ENCODE data around the gene PSMB10.
"Not testable (repeated sequence)": the region's sequence is repeated elsewhere in the genome, so short reads cannot be mapped to it uniquely, and the experiment has no call there.

The PSMB10 gene

DNA sequence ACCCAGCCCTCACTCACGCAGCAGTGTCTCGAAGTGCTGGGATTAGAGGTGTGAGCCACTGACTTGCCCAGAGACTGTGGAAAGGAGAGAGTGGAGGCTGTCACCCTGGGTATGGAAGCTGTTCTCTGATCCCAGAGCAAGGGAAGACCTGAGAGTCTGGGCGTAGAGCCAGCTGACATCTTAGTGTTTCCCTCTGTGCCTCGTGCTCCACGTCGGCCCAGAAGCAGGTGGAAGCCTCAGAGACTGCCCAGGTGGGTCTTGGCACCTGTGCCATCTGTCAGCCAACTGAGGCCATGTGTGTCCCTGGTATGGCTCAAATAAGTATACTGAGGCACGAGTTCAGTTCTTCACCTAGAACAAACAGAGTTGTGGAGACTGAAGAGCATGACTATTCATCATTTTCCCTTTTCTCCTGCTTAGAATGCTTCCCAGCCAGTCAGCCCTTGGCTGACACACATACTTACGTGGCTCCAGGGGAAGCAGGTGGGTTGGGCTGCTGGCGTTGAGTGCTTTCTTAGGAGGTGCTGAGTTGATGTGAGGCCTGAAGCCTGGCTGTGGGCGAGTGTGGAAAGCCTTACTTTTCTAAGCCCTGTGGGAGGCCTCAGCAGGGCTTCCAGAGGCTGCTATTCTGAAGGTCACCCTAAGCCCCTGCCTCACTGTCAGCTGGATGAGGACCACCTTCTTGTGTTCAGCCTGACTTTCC, 13.1 kb downstream of the PSMB10 start:
- no peaks in the 10 kb centered on the region for H3K27me3 ChIP-seq (ENCODE audit: control insufficient read depth, insufficient read depth, low read length)
- H3K36me3 ChIP-seq (ENCODE audit: control insufficient read depth, insufficient read depth, low read length): peaks cover 4% of the 10 kb centered on the region; the same call in 1 of the 2 replicates
- no peaks in the 10 kb centered on the region for H3K9me3 ChIP-seq (ENCODE audit: control insufficient read depth, insufficient read depth, low read length)
- no CpG with 5 or more reads among the region's 10 CpGs for WGBS (ENCODE audit: insufficient coverage, insufficient read length)
- H3K4me3 ChIP-seq (ENCODE audit: low read length): no peak overlapping the region
- DNase-seq (ENCODE audit: low read depth, low spot score): no peak
- no peaks in the 10 kb centered on the region; the same call in 1 of the 2 replicates for H3K4me1 ChIP-seq (ENCODE audit: control insufficient read depth, insufficient read depth, low read length)
- H3K27ac ChIP-seq (ENCODE audit: low read length): no peak overlapping the region

DNA sequence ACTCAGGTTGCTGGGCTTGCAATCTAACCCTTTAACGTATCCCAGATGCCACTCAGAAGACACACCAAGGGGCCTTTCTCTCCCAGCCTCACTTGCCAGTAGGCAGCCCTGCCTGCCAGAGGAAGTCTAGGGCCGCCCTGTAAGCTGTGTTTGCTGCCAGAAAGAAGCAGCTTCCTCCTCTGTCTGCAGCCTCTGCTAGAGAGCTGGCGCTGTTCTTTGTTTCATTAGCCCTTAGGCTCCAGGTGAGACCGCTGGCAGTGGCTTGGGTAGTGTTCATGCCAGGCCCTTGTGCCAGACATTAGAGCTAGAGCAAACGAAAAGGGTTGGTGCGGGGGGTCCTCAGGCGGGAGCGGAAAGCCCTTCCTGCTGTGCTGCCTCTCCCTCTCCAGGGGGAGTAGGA, 13.9 kb downstream of the PSMB10 start:
- Histone ChIP-seq H3K9me3 (ENCODE audit: control insufficient read depth, insufficient read depth, low read length) (no peaks in the 10 kb centered on the region), H3K4me3 (ENCODE audit: low read length) (no peak overlapping the region), H3K4me1 (ENCODE audit: control insufficient read depth, insufficient read depth, low read length) (no peaks in the 10 kb centered on the region; the same call in 1 of the 2 replicates), H3K36me3 (ENCODE audit: control insufficient read depth, insufficient read depth, low read length) (peaks cover 4% of the 10 kb centered on the region; the same call in 1 of the 2 replicates), H3K27me3 (ENCODE audit: control insufficient read depth, insufficient read depth, low read length) (no peaks in the 10 kb centered on the region), H3K27ac (ENCODE audit: low read length) (no peak overlapping the region)
- DNase-seq (ENCODE audit: low read depth, low spot score): no peak
- WGBS (ENCODE audit: insufficient coverage, insufficient read length): no CpG with 5 or more reads among the region's 8 CpGs

DNA sequence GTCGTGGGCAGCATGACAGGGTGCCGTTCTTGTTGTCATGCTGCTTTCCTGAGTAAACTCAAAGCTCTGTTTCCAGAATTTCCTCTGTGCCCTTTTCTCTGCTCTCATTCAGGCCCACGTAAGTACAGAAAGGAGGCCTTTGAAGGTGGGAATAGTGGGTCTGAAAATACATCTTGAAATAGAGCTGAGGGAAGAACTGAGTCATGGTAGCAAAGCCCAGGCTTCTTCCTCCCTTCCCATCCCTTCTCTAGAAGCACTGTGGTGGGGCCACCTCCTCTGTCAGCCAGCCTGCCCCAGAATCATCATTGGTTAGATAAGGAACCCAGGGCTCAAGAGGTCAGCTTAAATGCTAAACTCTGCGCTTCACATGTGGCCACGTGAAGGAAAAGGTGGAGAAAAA, 14.4 kb downstream of the PSMB10 start:
- H3K36me3 ChIP-seq (ENCODE audit: control insufficient read depth, insufficient read depth, low read length): no peaks in the 10 kb centered on the region
- no peak overlapping the region for H3K4me3 ChIP-seq (ENCODE audit: low read length)
- H3K4me1 ChIP-seq (ENCODE audit: control insufficient read depth, insufficient read depth, low read length): no peaks in the 10 kb centered on the region
- no peaks in the 10 kb centered on the region for H3K27me3 ChIP-seq (ENCODE audit: control insufficient read depth, insufficient read depth, low read length)
- no peaks in the 10 kb centered on the region for H3K9me3 ChIP-seq (ENCODE audit: control insufficient read depth, insufficient read depth, low read length)
- no CpG with 5 or more reads among the region's 5 CpGs for WGBS (ENCODE audit: insufficient coverage, insufficient read length)
- no peak for DNase-seq (ENCODE audit: low read depth, low spot score)
- H3K27ac ChIP-seq (ENCODE audit: low read length): no peak overlapping the region

GRCh38 chr16:67919622-67920221, 16.9 kb downstream of the PSMB10 start:
- Histone ChIP-seq H3K27ac (ENCODE audit: low read length) (no peak overlapping the region), H3K36me3 (ENCODE audit: control insufficient read depth, insufficient read depth, low read length) (no peaks in the 10 kb centered on the region), H3K4me3 (ENCODE audit: low read length) (no peak overlapping the region), H3K27me3 (ENCODE audit: control insufficient read depth, insufficient read depth, low read length) (no peaks in the 10 kb centered on the region), H3K4me1 (ENCODE audit: control insufficient read depth, insufficient read depth, low read length) (peaks cover 4% of the 10 kb centered on the region), H3K9me3 (ENCODE audit: control insufficient read depth, insufficient read depth, low read length) (no peaks in the 10 kb centered on the region)
- DNase-seq (ENCODE audit: low read depth, low spot score): no peak
- WGBS (ENCODE audit: insufficient coverage, insufficient read length): no CpG with 5 or more reads among the region's 6 CpGs

GRCh38 chr16:67917852-67918236, 18.8 kb downstream of the PSMB10 start:
- no peak for DNase-seq (ENCODE audit: low read depth, low spot score)
- Histone ChIP-seq H3K27me3 (ENCODE audit: control insufficient read depth, insufficient read depth, low read length) (no peaks in the 10 kb centered on the region), H3K36me3 (ENCODE audit: control insufficient read depth, insufficient read depth, low read length) (no peaks in the 10 kb centered on the region), H3K4me3 (ENCODE audit: low read length) (no peak overlapping the region), H3K4me1 (ENCODE audit: control insufficient read depth, insufficient read depth, low read length) (peaks cover 5% of the 10 kb centered on the region), H3K27ac (ENCODE audit: low read length) (no peak overlapping the region), H3K9me3 (ENCODE audit: control insufficient read depth, insufficient read depth, low read length) (no peaks in the 10 kb centered on the region)
- WGBS (ENCODE audit: insufficient coverage, insufficient read length): no CpG with 5 or more reads among the region's 4 CpGs

GRCh38 chr16:67917140-67917851, 19.4 kb downstream of the PSMB10 start:
- DNase-seq (ENCODE audit: low read depth, low spot score): no peak
- WGBS (ENCODE audit: insufficient coverage, insufficient read length): no CpG with 5 or more reads among the region's 6 CpGs

GRCh38 chr16:67915831-67916723, 20.6 kb downstream of the PSMB10 start:
- no CpG with 5 or more reads among the region's 7 CpGs for WGBS (ENCODE audit: insufficient coverage, insufficient read length)

More at GRCh38 chr16:67917140-67917851, 19.4 kb downstream of the PSMB10 start:
- Histone ChIP-seq H3K4me3 (ENCODE audit: low read length) (no peak overlapping the region), H3K36me3 (ENCODE audit: control insufficient read depth, insufficient read depth, low read length) (no peaks in the 10 kb centered on the region), H3K27me3 (ENCODE audit: control insufficient read depth, insufficient read depth, low read length) (no peaks in the 10 kb centered on the region), H3K27ac (ENCODE audit: low read length) (no peak overlapping the region), H3K4me1 (ENCODE audit: control insufficient read depth, insufficient read depth, low read length) (peaks cover 5% of the 10 kb centered on the region), H3K9me3 (ENCODE audit: control insufficient read depth, insufficient read depth, low read length) (no peaks in the 10 kb centered on the region)

GRCh38 chr16:67915496-67915769, 21.2 kb downstream of the PSMB10 start:
- DNase-seq (ENCODE audit: low read depth, low spot score); H3K36me3 ChIP-seq (ENCODE audit: control insufficient read depth, insufficient read depth, low read length); H3K27ac ChIP-seq (ENCODE audit: low read length); H3K4me3 ChIP-seq (ENCODE audit: low read length); H3K4me1 ChIP-seq (ENCODE audit: control insufficient read depth, insufficient read depth, low read length); H3K27me3 ChIP-seq (ENCODE audit: control insufficient read depth, insufficient read depth, low read length); H3K9me3 ChIP-seq (ENCODE audit: control insufficient read depth, insufficient read depth, low read length): not testable (repeated sequence)
- no CpG with 5 or more reads among the region's 2 CpGs for WGBS (ENCODE audit: insufficient coverage, insufficient read length)

More at GRCh38 chr16:67915831-67916723, 20.6 kb downstream of the PSMB10 start:
- no peak for DNase-seq (ENCODE audit: low read depth, low spot score)
- no peak overlapping the region for H3K4me3 ChIP-seq (ENCODE audit: low read length)
- no peaks in the 10 kb centered on the region for H3K36me3 ChIP-seq (ENCODE audit: control insufficient read depth, insufficient read depth, low read length)
- H3K9me3 ChIP-seq (ENCODE audit: control insufficient read depth, insufficient read depth, low read length): no peaks in the 10 kb centered on the region
- no peak overlapping the region for H3K27ac ChIP-seq (ENCODE audit: low read length)
- H3K27me3 ChIP-seq (ENCODE audit: control insufficient read depth, insufficient read depth, low read length): no peaks in the 10 kb centered on the region
- H3K4me1 ChIP-seq (ENCODE audit: control insufficient read depth, insufficient read depth, low read length): peaks cover 5% of the 10 kb centered on the region

GRCh38 chr16:67914758-67915495, 21.7 kb downstream of the PSMB10 start:
- H3K27ac ChIP-seq (ENCODE audit: low read length): no peak overlapping the region
- H3K36me3 ChIP-seq (ENCODE audit: control insufficient read depth, insufficient read depth, low read length): no peaks in the 10 kb centered on the region
- no peak overlapping the region for H3K4me3 ChIP-seq (ENCODE audit: low read length)
- H3K9me3 ChIP-seq (ENCODE audit: control insufficient read depth, insufficient read depth, low read length): no peaks in the 10 kb centered on the region
- peaks cover 5% of the 10 kb centered on the region for H3K4me1 ChIP-seq (ENCODE audit: control insufficient read depth, insufficient read depth, low read length)
- no peak for DNase-seq (ENCODE audit: low read depth, low spot score)
- WGBS (ENCODE audit: insufficient coverage, insufficient read length): no CpG with 5 or more reads among the region's 7 CpGs
- no peaks in the 10 kb centered on the region for H3K27me3 ChIP-seq (ENCODE audit: control insufficient read depth, insufficient read depth, low read length)

All from iPS DF 6.9 (cell line).